ENCODE data around the gene ATAD3C.
"Not testable (repeated sequence)": the region's sequence is repeated elsewhere in the genome, so short reads cannot be mapped to it uniquely, and the experiment has no call there.

The ATAD3C gene

GRCh38 chr1:1449099-1449739 lies at the start of gene ATAD3C:
TSS of gene ATAD3C (plus strand) at chr1:1449689. CDS start at chr1:1450684, 995 bp downstream.
- no peak for DNase-seq (ENCODE audit: low read depth in 3 of 3, low spot score in 1 of 3)

GRCh38 chr1:1399872-1400575 lies 49.5 kb upstream of the ATAD3C start:
- DNase-seq (ENCODE audit: low read depth in 3 of 3, low spot score in 1 of 3), result no peak

- DNase-seq (ENCODE audit: low read depth in 3 of 3, low spot score in 1 of 3), result no peak
Observed at GRCh38 chr1:1400576-1401456, 48.7 kb upstream of the ATAD3C start.

- no peak for DNase-seq (ENCODE audit: low read depth in 3 of 3, low spot score in 1 of 3)
Observed at GRCh38 chr1:1401457-1402010, 48.0 kb upstream of the ATAD3C start.

- no peak for DNase-seq (ENCODE audit: low read depth in 3 of 3, low spot score in 1 of 3)
Observed at GRCh38 chr1:1402072-1402900, 47.2 kb upstream of the ATAD3C start.

- DNase-seq (ENCODE audit: low read depth in 3 of 3, low spot score in 1 of 3), result not testable (repeated sequence)
Observed at GRCh38 chr1:1402901-1403392, 46.5 kb upstream of the ATAD3C start.

- DNase-seq (ENCODE audit: low read depth in 3 of 3, low spot score in 1 of 3), result no peak
Observed at GRCh38 chr1:1403653-1404052, 45.8 kb upstream of the ATAD3C start.

- no peak for DNase-seq (ENCODE audit: low read depth in 3 of 3, low spot score in 1 of 3)
Observed at GRCh38 chr1:1406101-1406820, 43.2 kb upstream of the ATAD3C start.

- peak; percentile 87 to 93 (median 88) for DNase-seq (ENCODE audit: low read depth in 3 of 3, low spot score in 1 of 3)
Observed at GRCh38 chr1:1406821-1407635, 42.5 kb upstream of the ATAD3C start, which contains the start of gene MRPL20. TSS of gene MRPL20 (minus strand) at chr1:1407293. CDS start at chr1:1407217, 76 bp downstream.

GRCh38 chr1:1407636-1408318 lies 41.7 kb upstream of the ATAD3C start:
- DNase-seq (ENCODE audit: low read depth in 3 of 3, low spot score in 1 of 3), result no peak

GRCh38 chr1:1410238-1410637 lies 39.3 kb upstream of the ATAD3C start:
- DNase-seq (ENCODE audit: low read depth in 3 of 3, low spot score in 1 of 3), result not testable (repeated sequence)

GRCh38 chr1:1411626-1412025 lies 37.9 kb upstream of the ATAD3C start:
- DNase-seq (ENCODE audit: low read depth in 3 of 3, low spot score in 1 of 3), result no peak

GRCh38 chr1:1412311-1412902 lies 37.1 kb upstream of the ATAD3C start:
- not testable (repeated sequence) for DNase-seq (ENCODE audit: low read depth in 3 of 3, low spot score in 1 of 3)

GRCh38 chr1:1415751-1416150 lies 33.7 kb upstream of the ATAD3C start:
- DNase-seq (ENCODE audit: low read depth in 3 of 3, low spot score in 1 of 3), result no peak

- DNase-seq (ENCODE audit: low read depth in 3 of 3, low spot score in 1 of 3), result not testable (repeated sequence)
Observed at GRCh38 chr1:1417396-1417795, 32.1 kb upstream of the ATAD3C start.

GRCh38 chr1:1417825-1418463 lies 31.5 kb upstream of the ATAD3C start:
- DNase-seq (ENCODE audit: low read depth in 3 of 3, low spot score in 1 of 3), result not testable (repeated sequence)

Measured in stimulated activated CD4-positive, alpha-beta T cell treated with anti-CD3 and anti-CD28 coated beads, TNF-alpha, amount 100 ng/mL, for 1 hour (primary cell).